GM18867 (cell line): ENCODE data around the gene TBC1D19.

ENCODE experiments used
- ATAC-seq: cut with Tn5 transposase; IDR thresholded peaks from one replicate; pipeline ENCODE4 v1.9.1; 2021; ENCODE audit warnings: mild to moderate bottlenecking, moderate library complexity; ENCODE audit not compliant: unreplicated experiment

TBC1D19 gene

DNA sequence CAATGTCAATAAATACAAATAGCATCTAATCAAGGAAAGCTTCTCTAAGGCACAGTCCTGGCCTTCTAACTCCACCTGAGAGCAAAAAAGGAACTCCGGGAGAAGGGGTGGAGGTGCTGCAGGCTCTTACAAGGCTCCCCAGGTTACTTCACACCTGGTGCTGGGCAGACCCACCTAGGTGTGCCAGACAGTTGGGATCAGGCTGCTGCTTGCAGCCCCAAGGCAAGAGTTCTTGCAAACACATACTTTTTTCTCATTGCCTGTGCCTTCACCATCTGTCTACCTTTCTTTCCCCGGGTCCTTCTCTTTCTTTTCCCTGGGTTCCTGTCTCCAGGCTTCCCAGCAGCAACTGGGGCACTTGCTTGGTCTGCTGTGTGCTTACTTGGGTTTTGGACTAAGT is 195.3 kb downstream of the TBC1D19 start:
- ATAC-seq, result no peak

DNA sequence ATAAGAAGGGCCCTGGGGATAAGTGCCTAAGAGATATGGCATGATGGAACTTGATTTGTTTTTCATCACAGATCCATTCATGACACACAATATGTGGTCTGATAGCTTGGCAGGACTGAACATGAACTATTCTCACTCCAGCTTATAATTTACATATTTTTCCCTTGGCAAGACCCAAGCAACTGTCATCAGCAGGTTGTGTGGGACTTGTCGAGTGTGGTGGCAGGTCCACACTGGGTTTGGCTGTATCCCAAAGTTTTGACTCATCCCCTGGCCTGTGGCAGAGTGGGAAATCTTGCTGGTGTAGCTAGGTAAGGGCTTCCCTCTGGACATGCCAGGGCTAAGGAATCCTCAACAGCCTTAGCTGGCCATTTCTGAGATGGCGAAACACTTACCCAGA is 195.8 kb downstream of the TBC1D19 start:
- ATAC-seq, result no peak

DNA sequence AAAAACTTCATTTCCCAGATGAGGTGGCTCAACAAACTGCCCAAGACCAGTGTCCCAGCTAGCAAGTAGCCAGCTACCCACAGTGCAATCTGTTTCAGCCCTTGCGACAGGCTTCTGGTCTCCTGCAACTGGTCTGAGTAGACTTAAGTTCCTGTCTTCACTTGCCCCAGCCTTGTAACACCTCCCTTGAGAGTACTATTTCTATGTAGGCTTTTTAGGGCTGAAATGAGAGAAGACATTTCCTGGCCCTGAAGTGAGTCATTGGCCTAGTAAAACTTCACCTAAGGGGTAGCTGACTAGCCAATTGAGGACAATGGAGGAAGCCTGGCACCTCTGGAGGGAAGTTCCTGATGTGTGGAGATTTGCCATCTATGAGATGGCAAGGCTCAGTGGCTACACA is 196.7 kb downstream of the TBC1D19 start:
- ATAC-seq, result peak; percentile 92

DNA sequence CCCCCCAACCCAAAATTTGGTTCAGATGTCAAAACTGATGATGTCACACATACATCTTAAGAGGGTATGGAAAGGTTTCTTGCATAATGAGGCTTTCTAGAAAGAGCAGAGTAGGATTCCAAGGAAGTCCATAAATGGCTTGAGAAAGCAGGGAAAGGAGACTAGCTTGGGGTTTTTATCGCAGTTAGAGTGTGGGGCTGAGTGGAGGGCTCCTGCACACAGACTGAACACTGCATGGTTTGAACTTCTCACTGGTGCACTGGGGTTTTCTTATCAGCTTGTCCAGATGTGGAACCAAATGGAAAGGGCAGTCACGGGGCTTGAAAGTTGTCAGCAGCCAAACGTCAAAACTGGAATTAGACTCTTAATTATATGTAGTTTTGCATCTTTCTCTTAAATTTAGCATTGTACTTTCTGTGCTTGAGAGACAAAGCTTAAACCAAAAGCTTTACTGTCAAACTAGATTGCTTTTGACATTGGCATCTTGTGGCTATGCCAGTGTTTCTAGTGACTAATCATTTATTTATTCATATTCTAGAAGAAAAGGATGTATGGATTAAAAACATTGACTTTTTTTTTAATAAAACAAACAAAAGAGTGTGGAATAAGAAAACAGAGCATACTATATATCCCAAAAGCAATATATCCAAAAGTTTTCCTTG is 198.4 kb downstream of the TBC1D19 start:
- ATAC-seq, result no peak

DNA sequence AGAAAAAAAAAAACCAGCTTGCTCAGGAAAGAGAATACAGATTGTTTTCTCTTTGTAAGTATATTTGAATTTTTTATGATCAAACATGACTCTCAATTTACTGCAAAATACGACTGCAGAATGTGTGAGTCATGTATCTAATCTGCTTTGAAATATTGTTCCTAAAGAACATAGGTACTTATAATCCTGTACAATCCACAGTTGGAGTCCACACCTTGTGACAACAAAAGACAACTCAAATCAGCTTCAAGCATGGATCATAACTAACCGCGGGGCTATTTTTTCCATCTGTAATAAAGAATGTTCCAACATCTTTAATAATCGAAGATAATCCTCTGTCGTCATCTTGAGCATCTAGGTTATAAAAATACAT is 198.9 kb downstream of the TBC1D19 start:
- ATAC-seq, result no peak

DNA sequence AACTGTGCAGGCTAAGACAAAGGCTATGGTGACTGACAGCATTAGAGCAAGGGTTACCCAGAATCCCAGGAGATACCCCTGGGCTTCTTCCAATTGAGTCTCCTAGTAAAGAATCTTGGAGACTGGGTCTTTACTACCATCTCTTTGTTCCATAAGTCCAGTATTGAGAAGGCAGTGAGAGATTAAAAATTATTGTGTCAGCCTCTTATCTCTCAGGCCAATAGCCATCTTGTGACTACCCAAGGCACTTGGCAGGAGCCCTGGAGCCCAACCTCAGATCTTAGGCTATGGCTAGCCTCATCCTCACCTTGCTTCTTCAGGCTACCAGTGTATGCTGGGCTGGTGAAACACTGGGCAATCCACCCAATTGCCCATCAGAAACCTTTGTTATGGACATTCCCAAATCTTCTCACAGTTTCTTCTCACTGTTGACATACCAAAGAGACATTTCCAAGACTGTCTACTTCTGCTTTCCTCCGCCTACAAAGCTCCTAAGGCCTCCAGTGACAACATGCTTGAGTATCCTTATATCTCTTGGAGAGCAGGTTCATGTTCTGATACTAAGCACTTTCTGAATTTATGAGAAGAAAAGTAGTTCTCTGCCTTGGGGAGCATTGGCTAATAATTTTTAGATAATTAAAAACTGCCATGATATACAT is 200.5 kb downstream of the TBC1D19 start:
- no peak for ATAC-seq

DNA sequence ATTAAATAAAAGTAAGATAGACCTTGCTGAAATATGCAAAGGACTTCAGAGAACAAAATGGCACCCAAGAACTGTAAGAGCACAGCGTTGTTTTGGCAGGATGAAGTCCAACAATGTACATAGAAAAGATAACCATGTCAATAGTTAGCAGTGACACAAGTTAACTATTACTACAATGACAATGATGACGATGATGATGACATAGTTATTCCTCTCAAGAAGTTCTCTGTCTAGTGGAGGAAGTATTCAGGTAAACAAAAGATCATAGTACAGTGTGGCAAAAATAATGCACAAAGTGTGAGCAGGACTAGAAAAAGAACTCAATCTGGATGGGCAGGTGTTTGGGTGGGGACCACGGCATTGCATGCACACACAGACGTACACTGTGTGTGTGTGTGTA is 201.4 kb downstream of the TBC1D19 start:
- ATAC-seq, result no peak

DNA sequence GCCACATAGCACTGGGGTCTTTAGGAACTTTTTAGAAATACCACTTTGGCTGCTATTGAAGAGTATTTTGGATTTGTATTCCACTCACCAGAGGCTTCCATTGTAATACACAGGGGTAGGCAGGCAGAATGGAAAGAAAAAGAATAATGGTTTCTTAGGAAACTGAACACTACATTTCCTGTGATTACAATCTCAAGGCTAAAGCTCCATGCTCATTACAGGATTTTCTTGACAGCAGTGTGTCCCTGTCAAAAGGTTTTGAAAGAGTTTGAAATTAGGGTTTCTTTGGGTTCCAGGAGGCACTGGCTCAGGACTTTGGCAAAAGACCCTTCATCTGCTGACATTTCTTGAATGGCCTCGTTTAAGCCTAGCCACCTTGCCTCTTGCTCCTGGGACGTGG is 201.9 kb downstream of the TBC1D19 start:
- no peak for ATAC-seq

DNA sequence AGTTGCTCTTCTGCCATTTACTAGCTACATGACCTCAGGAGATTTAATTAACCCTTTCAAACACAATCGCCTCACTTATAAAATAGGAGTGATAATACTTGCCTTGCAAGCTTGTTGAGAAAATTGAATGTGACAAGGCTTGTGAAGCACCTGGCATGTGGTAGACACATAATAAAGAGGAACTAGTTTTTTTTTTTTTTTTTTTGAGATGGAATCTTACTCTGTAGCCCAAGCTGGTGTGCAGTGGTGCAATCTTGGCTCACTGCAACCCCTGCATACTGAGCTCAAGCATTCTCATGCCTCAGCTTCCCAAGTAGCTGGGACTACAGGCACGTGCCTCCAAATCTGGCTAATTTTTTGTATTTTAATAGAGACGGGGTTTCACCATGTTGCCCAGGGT is 203.0 kb downstream of the TBC1D19 start:
- ATAC-seq, result no peak

DNA sequence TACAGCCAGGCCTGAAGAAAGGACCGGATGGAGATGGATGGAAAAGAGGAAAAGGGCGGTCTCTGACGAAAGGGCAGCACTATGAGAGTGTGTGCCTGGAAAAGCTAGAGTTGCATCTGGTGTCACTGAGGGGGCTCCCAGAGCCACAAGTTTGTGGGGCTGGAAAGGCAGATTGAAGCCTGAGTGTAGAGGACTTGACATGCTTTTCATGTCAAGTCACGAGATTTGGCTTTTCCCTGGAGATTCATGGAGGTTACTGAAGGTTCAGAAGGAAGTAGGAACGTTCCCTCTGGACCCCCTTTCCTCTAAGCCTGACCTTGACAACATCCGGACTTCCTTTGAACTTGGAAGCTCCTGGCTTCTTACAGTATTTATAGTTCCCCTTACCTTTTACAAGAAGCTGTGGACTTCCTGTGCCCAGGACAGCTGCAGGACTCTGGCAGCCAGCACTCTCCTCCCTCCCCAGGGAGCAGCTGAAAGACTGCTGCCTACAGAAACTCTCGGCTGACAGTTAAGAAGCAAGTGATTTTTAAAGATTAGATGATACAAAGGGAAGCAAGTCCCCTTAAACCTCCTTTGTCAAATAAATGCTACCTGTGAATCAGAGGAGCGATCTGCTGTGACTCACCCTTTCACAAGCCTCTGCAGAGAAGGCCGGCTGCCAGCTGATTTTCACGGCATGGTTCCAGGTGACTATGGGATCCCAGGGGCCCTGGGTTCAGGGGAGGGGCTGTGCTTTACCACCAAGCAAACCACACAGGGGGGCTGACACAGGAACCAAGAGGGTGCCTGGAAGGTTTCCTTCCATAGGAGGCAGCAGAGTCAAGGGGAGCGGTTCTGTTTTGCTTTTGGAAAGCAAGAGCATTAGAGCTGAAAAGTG is 203.8 kb downstream of the TBC1D19 start:
- ATAC-seq, result peak; percentile 41

DNA sequence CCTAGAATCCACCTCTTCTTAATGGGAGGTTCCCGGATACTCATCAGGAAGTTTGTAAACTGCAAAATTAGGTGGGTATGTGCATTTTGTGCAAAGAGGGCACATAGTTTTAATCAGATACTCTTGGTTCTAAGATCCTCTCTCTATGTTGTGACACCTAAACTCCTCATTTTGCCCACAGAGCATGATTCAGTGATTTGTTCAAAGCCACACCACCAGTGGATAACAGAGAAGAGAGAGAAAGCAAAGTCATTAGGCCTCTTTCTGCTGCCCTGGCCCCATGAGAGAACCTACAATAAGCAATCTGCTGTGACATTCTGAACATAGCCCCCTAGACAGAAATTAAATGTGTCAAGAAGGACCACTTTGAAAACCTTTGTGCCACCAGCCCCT is 204.5 kb downstream of the TBC1D19 start:
- no peak for ATAC-seq

DNA sequence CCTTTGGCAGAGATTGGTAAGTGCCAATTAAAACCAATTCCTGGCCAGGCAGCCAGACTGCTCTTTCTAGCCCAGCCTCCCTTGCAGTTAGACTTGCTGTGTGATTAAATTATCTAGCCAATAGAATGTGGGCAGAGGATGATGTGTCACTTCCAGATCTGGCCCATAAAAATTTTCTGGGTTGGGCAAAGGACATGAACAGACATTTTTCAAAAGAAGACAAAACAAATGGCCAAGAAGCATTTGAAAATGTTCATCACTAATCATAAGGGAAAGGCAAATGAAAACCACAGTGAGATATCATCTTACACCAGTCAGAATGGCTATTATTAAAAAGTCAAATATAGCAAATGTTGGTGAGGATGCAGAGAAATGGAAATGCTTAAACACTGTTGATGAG is 205.3 kb downstream of the TBC1D19 start:
- no peak for ATAC-seq

DNA sequence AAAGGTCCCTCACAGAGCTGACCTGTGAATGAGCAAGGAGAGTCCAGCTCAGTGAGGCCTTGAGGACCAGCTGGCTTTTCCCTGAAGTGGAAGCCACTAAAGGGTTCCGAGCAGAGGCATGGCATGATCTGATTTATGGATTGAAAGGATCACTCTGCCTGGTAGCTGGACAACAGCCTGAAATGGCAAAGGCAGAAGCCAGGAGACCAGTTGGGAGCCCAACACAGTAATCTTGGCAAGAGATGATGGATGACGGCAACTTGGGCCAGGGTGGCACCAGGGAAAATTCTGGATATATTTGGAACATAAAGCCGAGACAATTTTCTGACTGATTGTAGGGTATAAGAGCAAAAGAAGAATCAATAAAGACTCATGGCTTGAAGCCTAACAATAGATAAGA is 207.5 kb downstream of the TBC1D19 start:
- ATAC-seq, result no peak

DNA sequence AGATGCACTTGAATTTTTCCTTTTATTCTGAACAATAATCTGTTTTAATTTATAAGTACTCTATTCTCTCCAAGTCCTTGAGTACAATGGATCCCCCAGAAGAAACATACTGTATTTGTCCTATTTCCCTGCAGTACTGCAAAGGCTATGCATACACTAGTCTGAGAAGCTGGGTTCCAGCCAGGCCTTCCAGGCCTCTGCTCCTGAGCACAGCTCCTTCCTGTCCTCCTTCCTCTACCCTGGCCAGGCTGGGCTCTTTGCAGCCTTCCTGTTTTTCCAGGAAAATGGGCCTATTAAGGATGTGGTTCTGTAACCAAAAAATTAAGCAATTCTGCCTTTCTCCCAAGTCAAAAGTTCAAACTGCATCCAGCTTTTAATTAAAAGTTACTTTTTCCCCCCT is 208.8 kb downstream of the TBC1D19 start:
- ATAC-seq, result no peak

DNA sequence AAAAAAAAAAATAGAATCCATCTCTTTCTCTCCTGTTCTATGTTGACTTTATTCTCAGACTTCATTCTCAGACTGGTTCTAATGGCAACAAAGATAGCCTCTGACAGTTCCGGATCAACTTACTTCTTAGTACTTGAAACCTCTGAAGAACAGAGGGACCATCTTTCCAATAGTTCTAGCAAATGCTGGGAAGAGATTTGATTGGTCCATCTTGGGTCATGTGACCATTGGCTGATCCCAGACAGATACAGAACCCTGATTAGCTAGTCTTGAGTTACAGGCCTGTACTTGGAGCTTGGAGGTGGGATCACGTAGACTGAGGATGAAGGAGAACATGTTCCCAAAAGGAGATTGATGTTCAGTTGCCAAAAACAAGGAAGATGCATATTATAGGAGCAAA is 209.9 kb downstream of the TBC1D19 start:
- no peak for ATAC-seq

DNA sequence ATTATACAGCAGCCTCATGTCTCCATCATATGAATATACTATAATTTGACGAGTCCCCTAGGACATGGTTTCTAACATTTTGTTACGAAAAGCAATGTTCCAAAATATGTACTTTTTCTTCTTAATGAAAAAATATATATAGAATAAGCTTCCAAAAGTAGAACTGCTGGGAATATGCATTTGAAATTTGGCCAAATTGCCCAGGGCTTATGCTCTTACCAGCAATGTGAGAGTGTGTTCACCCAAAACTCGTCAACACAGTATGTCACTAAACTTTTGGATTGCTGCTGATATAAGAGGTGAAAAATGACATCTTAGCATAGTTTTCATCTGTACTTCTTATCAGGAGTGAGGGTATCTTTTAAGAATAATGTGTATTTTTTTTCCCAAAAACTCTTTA is 212.2 kb downstream of the TBC1D19 start:
- no peak for ATAC-seq

DNA sequence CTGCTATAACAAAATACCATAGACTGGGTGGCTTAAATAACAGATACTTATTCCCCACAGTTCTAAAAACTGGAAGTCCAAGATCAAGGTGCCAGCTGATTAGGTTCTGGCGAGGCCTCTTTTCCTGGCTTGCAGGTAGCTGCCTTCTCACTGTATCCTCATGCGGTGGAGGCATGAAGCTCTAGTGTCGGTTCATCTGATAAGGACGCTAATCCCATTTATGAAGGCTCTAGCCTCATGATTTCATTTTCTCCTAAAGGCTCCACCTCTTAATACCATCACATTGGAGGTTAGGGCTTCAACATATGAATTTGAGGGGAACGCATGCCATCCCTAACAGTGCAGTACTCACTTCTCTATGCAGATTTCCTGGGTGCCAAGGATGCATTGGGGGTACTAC is 218.9 kb downstream of the TBC1D19 start:
- ATAC-seq, result no peak

DNA sequence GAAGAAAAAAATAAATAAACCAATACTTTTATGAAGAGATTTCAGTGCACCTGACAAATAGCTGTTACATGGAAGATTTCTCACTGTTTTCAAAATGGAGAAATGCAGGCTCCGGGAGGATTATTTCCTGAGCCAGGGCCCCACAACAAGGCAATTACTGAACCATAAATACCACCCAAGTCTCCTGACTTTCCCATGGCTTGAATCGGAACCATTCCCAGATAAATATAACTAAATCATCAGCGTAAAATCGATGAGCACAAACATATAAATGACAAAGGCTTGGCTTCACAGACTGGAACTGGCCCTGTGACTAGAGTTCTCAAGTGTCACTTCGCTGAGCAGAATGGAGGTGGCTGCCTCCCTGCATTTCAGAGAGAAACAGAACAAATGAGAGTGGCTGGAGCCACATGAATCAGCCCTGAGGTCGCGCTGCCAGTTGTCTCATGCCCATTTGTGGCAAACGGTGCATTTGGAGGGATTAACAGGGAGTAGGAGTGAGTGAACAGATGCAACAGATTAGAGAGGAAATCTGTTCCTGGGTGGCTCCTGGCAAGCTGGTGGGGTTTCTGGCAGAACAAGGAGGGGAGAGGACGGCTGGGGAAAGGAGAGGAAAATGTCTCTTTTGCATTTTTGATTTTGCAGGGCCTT is 219.5 kb downstream of the TBC1D19 start:
- no peak for ATAC-seq

DNA sequence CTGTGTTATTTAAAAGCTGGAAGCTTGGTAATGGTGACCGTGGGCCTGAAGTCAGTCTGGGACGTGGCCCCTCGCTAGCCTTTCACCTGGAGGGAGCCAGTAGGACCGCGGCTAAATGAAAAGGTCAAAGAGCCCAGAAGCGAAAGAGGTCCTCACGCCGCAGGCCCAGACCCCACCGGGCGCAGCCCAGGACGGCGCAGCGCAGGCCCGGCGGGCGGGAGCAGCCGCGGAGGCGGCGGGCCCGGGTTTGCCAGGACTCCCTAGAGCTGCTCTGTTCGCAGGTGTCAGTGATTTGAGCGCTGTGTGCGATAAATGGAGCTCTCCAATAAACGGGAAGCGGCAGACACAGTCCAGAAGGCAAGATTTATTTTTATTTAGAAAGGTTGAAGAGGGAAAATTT is 220.6 kb downstream of the TBC1D19 start:
- no peak for ATAC-seq

DNA sequence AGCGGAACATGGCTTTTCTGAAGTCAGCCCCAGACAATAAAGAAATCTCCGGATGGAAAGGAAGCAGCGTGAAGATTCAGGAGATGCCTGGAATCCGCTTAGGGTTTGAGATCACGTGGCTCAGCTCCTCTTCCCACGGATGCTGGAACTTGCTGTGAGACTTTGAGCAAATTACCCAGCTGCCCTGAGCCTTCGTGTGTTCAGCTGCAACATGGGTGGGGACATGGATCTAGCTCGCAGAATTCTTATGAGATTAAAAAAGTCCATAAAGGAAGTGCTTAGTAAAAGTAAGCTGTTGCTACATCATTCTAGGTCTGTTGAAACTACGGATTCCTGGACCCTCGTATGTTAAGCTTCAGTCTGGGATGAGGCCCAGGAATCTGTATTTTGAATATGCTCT is 221.0 kb downstream of the TBC1D19 start:
- no peak for ATAC-seq
